HG03571 (cell line): Measurements from ENCODE around the gene HTR7.
A peak's percentile ranks its signal among the peaks of the same experiment; 100 is the strongest.

Experiments used
- ATAC-seq: cut with Tn5 transposase; IDR thresholded peaks from one replicate; pipeline ENCODE4 v1.9.1; 2021; ENCODE audit not compliant: unreplicated experiment

Gene HTR7

DNA sequence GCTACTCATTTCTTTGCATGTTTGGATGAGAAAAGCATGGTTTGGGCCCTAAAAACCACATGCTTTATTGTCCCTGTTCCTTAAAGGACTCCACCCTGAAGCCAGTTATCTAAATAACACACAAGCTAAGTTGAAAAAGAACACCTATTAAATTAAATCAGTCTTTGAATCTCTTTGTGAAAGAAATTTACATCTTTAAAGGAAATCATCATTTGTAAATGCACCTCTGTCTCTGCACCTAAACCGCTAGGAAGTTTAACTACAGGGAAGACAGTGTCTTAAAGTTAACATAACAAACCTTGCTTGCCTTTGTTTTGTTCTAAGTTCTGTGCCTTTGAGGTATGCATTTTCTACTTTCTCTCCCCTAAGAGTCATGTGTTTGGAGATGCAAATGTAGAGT lies 52.6 kb downstream of the HTR7 start:
- ATAC-seq, result no peak

GRCh38 chr10:90804354-90804753 lies 53.5 kb downstream of the HTR7 start:
- ATAC-seq, result no peak

GRCh38 chr10:90801608-90802007 lies 56.2 kb downstream of the HTR7 start:
- no peak for ATAC-seq

GRCh38 chr10:90800232-90800796 lies 57.5 kb downstream of the HTR7 start:
- no peak for ATAC-seq

DNA sequence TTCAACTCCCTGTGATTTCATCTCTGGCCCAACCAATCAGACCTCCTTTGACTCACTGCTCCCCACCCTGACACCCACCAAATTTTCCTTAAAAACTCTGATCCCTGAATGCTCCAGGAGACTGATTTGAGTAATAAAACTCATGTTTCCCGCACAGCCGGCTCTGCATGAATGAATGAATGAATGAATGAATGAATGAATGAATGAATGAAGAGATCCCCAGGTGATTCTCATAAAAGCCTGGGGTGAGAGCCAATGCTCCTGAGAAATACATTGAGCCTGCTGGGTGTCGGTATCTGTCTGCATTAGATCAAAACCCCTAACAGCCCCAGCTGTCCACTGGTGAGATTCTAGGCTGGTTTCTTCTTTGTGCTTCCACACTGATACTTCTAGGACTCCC lies 58.7 kb downstream of the HTR7 start:
- no peak for ATAC-seq

- ATAC-seq, result no peak
Observed at GRCh38 chr10:90798482-90798881, 59.4 kb downstream of the HTR7 start.

DNA sequence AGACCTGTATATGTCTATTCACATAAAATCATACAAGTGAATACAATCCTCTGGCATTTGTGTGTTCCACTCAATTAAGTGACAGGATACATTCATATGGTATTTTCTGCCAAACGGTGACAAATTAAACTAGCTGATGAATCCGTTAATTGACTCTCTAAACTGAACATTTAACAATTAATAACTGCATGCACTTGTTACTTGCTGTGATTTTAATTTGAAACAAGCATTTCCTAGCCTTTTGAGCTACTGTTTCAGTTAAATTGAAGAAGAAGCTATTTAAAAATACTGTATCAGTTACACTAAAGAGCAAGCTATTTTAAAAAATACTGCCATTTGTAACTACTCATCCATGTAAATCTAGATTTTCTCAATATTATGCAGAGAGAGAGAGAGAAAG lies 67.4 kb downstream of the HTR7 start:
- ATAC-seq, result no peak

- ATAC-seq, result peak; percentile 71
Observed at GRCh38 chr10:90788968-90789367, 68.9 kb downstream of the HTR7 start.

DNA sequence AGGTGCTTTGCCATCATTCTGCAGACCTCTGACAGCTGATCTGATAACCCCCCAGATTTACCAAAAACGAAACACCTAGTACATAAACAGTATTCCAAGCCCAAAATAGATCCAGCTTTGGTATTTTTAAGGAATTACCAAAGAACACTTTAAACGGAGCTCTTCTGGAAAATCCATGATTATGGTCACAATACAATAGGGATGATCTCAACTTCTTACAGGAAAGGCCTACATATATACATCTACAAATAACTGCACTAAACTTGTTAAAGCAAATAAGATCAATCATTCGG lies 69.7 kb downstream of the HTR7 start:
- ATAC-seq, result no peak

DNA sequence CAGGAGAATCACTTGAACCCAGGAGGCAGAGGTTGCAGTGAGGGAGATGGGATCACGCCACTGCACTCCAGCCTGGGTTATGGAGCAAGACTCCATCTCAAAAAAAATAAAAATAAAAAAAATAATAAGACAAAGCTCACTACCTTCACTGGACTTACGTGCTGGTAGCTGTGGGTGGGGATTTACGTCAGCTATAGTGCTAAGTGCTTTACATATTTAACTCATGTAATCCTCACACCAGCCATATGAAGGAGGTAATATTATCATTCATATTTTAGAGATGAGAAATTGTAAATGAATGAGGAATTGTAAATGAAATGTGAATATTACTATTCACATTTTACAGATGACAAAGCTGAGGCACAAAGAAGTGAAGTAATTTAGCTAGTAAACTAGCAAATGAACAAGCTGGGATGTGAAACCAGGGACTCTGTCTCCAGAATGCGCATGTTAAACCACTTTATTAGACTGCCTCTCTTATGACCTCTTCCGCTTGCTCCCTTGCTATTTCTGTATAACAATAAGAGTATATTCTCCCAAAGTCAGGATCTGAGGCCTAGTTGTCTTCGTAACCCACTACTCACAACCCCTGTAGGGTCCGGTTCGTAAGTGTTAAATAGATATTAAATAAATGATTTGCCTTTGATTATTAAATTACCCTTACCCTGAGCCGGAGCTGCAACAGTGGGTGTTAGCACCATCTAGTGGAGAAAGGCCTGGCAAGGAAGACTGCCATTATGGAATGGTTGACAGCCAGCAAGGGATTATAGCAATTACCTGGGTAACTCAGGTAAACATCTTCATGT lies 70.2 kb downstream of the HTR7 start:
- no peak for ATAC-seq

DNA sequence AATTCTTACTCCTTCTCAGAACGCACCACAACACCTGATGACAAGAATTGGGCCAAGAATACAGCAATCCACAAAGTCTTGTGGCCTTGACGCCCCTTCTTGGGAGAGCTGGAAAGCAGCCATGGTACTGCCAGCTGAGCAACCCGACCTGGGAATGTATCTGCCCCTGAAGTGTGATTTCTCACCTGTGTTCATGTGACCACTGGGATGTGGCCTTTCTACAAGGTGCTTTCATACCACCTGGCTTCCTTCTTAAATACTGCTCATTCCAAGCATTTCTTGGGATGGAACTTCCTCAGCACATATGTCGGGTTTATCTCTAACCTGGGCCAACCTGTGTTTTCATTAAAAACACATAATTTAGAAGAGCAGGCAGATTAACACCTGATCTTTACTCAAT lies 72.1 kb downstream of the HTR7 start:
- no peak for ATAC-seq

DNA sequence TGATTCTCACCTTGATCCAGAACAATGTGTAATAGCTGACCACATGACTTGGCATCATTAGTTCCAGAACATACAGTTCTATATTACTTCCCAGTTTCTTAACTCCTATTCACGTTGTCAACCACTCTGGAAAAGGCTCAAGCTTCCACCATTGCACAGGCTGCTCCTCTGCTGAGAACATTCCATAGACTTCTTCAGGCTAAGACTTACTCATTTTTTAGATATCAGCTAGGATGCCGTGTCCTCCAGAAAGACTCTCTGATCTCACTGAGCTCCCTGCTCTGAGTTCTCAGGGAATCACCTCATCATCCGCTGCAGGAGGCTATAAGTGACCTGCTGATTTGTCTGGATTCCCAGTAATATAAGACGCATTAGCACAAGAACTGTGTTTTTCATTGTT lies 73.1 kb downstream of the HTR7 start:
- no peak for ATAC-seq

GRCh38 chr10:90780488-90780887 lies 77.4 kb downstream of the HTR7 start:
- no peak for ATAC-seq

DNA sequence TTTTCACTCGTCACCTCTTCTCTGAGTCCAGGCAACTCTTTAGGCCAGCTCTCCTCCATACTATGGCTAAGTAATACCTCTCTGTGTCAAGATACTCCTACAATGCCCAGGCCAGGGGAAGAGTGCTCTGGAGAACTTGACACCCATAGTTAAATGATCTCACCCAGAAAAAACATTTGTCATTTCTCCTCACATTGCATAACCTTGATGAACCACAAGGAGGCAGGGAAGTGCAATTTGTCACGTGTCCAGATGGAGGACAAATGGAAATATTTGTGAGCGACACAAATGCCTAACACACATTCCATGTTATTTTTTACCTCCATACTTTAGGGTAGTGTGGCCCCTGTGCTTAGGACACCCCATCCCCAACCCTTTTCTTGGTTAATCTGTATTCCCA lies 78.3 kb downstream of the HTR7 start:
- no peak for ATAC-seq

- no peak for ATAC-seq
Observed at GRCh38 chr10:90777621-90778020, 80.2 kb downstream of the HTR7 start.

- no peak for ATAC-seq
Observed at GRCh38 chr10:90775351-90776028, 82.3 kb downstream of the HTR7 start.

- ATAC-seq, result no peak
Observed at GRCh38 chr10:90769946-90770841, 87.6 kb downstream of the HTR7 start.

DNA sequence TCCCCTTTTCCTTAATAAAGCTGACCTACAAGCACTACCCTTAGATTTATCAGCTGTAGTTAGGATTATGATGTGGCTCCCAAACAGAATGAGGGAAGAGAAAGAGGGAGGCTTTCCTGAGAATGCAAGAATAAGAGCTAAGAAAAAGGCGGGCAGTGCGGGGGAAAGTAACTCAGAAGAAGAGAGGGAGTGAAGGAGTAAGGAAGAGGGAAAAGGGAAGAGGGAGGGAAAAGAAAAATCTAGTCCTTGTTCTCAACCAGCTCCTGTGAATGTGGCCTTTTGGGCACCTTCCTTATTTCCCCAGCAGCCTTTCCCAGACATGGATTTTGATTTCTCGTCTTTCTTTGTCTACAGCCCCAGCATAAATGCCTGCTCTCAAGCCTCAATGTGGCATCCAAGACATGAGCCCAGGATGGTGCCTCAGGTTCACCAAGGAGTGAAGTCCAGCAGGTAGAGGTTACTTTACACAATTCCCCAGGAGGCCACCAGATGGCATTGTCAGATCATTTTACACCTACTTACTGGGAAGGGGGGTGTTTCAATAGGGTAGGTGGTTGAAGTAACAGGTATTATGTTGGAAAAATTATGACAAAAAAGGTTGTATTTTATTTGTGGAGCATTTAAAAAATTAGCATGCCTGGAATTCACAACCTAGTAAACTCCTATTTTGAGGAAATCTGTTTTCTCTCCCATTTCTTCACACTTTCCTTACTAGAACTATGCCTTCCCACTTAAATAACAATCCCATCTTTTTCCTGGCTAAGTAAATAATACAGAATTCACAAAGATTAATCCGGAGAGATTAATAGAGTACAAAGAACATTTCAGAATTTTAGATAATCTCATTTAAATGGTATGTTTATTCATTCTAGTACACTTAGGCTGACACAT lies 106.5 kb downstream of the HTR7 start:
- peak; percentile 57 for ATAC-seq

GRCh38 chr10:90746829-90747228 lies 111.0 kb downstream of the HTR7 start:
- ATAC-seq, result no peak

GRCh38 chr10:90745565-90745964 lies 112.3 kb downstream of the HTR7 start:
- no peak for ATAC-seq

DNA sequence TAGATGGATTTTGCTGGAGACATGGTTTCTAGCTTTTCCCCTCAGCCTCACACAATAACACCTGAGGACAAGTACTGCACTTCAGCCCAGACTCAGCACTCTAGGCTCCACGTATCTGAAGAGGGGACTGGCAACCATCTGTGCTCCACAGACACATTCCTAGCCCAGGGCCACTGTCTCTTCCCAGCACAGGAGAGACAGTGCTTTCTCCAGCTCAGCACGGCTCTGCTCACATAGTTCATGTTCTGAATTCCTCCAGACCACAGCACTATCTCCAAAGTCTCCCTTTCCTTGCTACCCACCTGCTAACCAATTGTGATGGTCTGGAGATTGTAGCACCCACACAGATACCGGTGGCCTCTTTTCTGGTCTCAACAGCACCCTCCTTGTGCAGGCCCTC lies 114.5 kb downstream of the HTR7 start:
- ATAC-seq, result no peak
